Erythroblast (primary cell): ENCODE measurements around the gene GLIS1.

Experiments
- GATA1 ChIP-seq: IDR thresholded peaks from 2 replicates; pipeline ENCODE4 v1.6.1; 2011; ENCODE audit warnings: low read depth, mild to moderate bottlenecking, control low read depth, low read length, moderate library complexity
- POLR2A ChIP-seq: IDR thresholded peaks from 2 replicates; pipeline ENCODE4 v1.6.1; 2011; ENCODE audit warnings: mild to moderate bottlenecking, low read length

DNA sequence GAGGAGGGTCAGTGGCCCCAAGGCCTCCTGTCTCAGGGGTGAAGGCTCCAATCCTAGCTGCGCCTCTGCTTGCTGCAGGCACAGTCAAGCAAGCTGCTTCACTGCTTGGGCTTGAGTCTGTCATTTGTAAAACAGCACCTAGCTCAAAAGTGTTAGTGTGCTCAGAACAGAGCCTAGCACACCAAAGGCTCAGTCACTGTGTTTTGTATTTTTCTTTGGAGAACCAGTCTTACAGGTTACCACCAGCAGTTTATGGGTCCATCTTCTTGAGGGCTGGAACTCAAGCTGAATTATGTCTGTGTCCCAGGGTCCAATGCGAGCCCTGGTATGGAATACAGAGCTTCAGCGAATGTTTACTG, 166.2 kb downstream of the GLIS1 start:
- TF ChIP-seq POLR2A (no peak), GATA1 (no peak)
